CD8-positive, alpha-beta memory T cell (primary cell): ENCODE measurements around the gene DCLK1. TPM values are rescaled to one million over a fixed set of nuclear protein-coding genes. Genes with fewer than 3 reads are reported as not detected.

Experiments used
- CTCF ChIA-PET: fragments of 350-600 bp; sonication (Branson Sonifier 250); formaldehyde crosslinking; loops from one replicate; lab custom pipeline; 2021; ENCODE audit warnings: antibody characterized with exemption; lab: Charles Lee
- POLR2A ChIA-PET: fragments of 350-600 bp; sonication (Branson Sonifier 250); formaldehyde crosslinking; loops from one replicate; lab custom pipeline; 2021; ENCODE audit warnings: antibody characterized with exemption; lab: Charles Lee
- DNase-seq, 5 donors: peaks; one replicate each; pipeline versions ENCODE4 v3.0.0 to v3.0.0-alpha.2; 2020 to 2022; ENCODE audit warnings: mixed read lengths in 1 of 5
- H3K27ac ChIP-seq: one replicate; pipeline ENCODE4 v1.7.0; 2013; ENCODE audit warnings: low read depth, mild to moderate bottlenecking, low read length, moderate library complexity
- H3K27me3 ChIP-seq: 2 replicates; pipeline ENCODE4 v1.7.0; 2013; ENCODE audit warnings: low read length, mild to moderate bottlenecking; ENCODE audit not compliant: insufficient read depth, poor library complexity, severe bottlenecking
- H3K36me3 ChIP-seq: 2 replicates; pipeline ENCODE4 v1.7.0; 2013; ENCODE audit warnings: mild to moderate bottlenecking, low read length, moderate library complexity; ENCODE audit not compliant: insufficient read depth
- H3K4me1 ChIP-seq: 2 replicates; pipeline ENCODE4 v1.7.0; 2013; ENCODE audit warnings: mild to moderate bottlenecking, low read length, moderate library complexity; ENCODE audit not compliant: insufficient read depth
- H3K4me3 ChIP-seq: 2 replicates; pipeline ENCODE4 v1.7.0; 2013; ENCODE audit warnings: mild to moderate bottlenecking, low read length
- H3K9me3 ChIP-seq: 2 replicates; pipeline ENCODE4 v1.7.0; 2013; ENCODE audit warnings: mild to moderate bottlenecking, low read length
- H3K27ac Mint-ChIP-seq, 8 donors: one replicate each; pipeline ENCODE4 v1.8.0; 2020 to 2021; ENCODE audit warnings: mixed read lengths in 8 of 8, mild to moderate bottlenecking in 6 of 8, inconsistent platforms in 3 of 8, moderate library complexity in 3 of 8
- H3K27me3 Mint-ChIP-seq, 2 donors: one replicate each; pipeline ENCODE4 v1.8.0; 2020 to 2021; ENCODE audit warnings: mixed read lengths in 2 of 2, mild to moderate bottlenecking in 1 of 2, moderate library complexity in 1 of 2
- H3K36me3 Mint-ChIP-seq, 3 donors: one replicate each; pipeline ENCODE4 v1.8.0; 2020 to 2021; ENCODE audit warnings: mixed read lengths in 3 of 3, inconsistent platforms in 1 of 3, mild to moderate bottlenecking in 1 of 3
- H3K4me1 Mint-ChIP-seq, 3 donors: one replicate each; pipeline ENCODE4 v1.8.0; 2020 to 2021; ENCODE audit warnings: mixed read lengths in 3 of 3, inconsistent platforms in 1 of 3, mild to moderate bottlenecking in 1 of 3
- H3K4me3 Mint-ChIP-seq, 7 donors: one replicate each; pipeline ENCODE4 v1.8.0; 2020 to 2021; ENCODE audit warnings: mixed read lengths in 7 of 7, mild to moderate bottlenecking in 6 of 7, moderate library complexity in 4 of 7, inconsistent platforms in 2 of 7
- H3K9me3 Mint-ChIP-seq, 5 donors: one replicate each; pipeline ENCODE4 v1.8.0; 2020 to 2022; ENCODE audit warnings: mixed read lengths in 5 of 5, mild to moderate bottlenecking in 3 of 5, moderate library complexity in 2 of 5, inconsistent platforms in 1 of 5
- polyA plus RNA-seq: library from polyadenylated mRNA; unstranded; fragments of 300-500 nt; fragmentation: Illumina TruSeq; gene quantifications from one replicate; pipeline ENCODE4 v1.2.3, GENCODE V29; 2021
- total RNA-seq, 2 experiments: library from RNA; stranded (reverse); gene quantifications; one replicate each; pipeline ENCODE4 v1.2.3, GENCODE V29; 2021

Gene DCLK1
- total and polyA plus RNA-seq, 3 experiments from 2014 or later: not detected

DNA sequence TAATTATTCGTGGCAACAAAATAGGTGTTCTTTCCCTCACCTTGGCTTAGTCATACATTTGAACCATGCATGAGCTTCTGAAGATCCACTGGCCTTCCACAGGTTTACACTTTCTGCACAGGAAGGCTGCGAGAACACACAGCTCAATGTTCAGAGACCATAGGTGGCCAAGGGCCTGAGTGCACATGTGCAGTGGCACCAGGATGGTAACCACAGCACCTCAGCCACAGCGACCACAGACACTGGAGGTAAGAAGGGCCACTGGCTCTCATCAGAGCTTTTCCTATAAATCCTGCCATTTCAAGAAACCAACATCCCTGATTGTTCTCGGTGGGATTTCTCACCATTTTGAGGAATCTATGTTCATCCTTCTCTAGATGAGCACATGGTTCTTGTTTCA is 1.6 kb downstream of the DCLK1 start:
- POLR2A ChIA-PET: no interaction called here

DNA sequence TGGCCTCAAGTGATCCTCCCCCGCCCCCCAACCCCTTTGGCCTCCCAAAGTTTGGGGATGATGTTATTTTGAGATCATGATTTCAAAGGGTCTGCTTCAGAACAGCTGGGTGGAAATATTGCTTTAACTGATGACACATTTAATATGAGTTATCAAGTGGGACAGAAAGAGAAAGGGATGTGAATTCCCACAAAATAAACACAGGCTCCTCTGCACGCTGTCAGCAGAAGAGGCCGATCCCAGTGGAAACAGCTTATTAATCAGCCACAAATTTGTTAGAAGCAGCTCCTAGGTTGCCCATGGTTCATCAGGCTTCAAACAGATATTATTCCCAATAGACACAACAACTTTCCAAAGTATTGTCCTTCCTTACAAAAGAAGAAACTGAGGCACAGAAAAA is 4.7 kb downstream of the DCLK1 start:
- no peak overlapping the region for H3K27ac Mint-ChIP-seq
- H3K27ac ChIP-seq: no peak overlapping the region
- no peaks in the 10 kb centered on the region for H3K4me1 Mint-ChIP-seq
- ChIA-PET POLR2A (no interaction called here), CTCF (no interaction called here)
- H3K27me3 Mint-ChIP-seq: peaks cover 3 to 8% of the 10 kb centered on the region in 2 donors
- no peak overlapping the region for H3K4me3 Mint-ChIP-seq
- H3K36me3 Mint-ChIP-seq: no peaks in the 10 kb centered on the region
- no peak overlapping the region for H3K4me3 ChIP-seq
- H3K4me1 ChIP-seq: no peaks in the 10 kb centered on the region
- no peaks in the 10 kb centered on the region for H3K9me3 ChIP-seq
- no peaks in the 10 kb centered on the region for H3K36me3 ChIP-seq
- DNase-seq: no peak
- H3K9me3 Mint-ChIP-seq: peaks cover 2 to 7% (median 4%) of the 10 kb centered on the region in 5 donors
- no peaks in the 10 kb centered on the region for H3K27me3 ChIP-seq

More for the DNA sequence above, 1.6 kb downstream of the DCLK1 start:
- no peaks in the 10 kb centered on the region for H3K36me3 ChIP-seq
- no peaks in the 10 kb centered on the region for H3K4me1 Mint-ChIP-seq
- CTCF ChIA-PET: no interaction called here
- no peak overlapping the region for H3K4me3 Mint-ChIP-seq
- H3K27ac ChIP-seq: no peak overlapping the region
- H3K27me3 Mint-ChIP-seq: peaks cover 5 to 10% of the 10 kb centered on the region in 2 donors
- no peak overlapping the region for H3K4me3 ChIP-seq
- DNase-seq: no peak
- no peaks in the 10 kb centered on the region for H3K4me1 ChIP-seq
- no peaks in the 10 kb centered on the region for H3K36me3 Mint-ChIP-seq
- no peak overlapping the region for H3K27ac Mint-ChIP-seq
- peaks cover 0 to 15% (median 4%) of the 10 kb centered on the region in 5 donors for H3K9me3 Mint-ChIP-seq
- no peaks in the 10 kb centered on the region for H3K9me3 ChIP-seq
- H3K27me3 ChIP-seq: no peaks in the 10 kb centered on the region

DNA sequence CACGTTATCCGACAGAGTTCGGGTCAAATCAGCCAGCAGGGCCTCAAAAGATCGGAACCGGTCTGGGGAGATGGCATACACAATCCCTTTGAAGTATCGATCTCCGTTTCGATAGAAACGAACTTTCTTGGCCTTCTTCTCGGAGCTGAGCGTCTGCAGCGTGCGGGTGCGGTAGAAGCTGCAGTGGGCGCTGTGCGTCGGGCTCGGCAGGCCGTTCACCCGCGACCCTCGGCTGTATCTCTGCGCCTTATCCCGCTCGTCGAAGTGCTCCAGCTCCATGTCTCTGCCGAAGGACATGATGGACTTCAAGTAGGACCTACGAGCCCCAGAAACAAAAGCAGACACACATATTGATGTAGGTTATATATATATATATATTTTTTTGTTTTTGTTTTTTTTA is 5.3 kb downstream of the DCLK1 start:
- CTCF ChIA-PET: no interaction called here
- Mint-ChIP-seq H3K27me3 (peaks cover 3 to 6% of the 10 kb centered on the region in 2 donors), H3K4me1 (no peaks in the 10 kb centered on the region), H3K27ac (no peak overlapping the region), H3K4me3 (no peak overlapping the region), H3K9me3 (peaks cover 2 to 7% (median 4%) of the 10 kb centered on the region in 5 donors), H3K36me3 (no peaks in the 10 kb centered on the region)
- Histone ChIP-seq H3K36me3 (no peaks in the 10 kb centered on the region), H3K4me3 (no peak overlapping the region), H3K27ac (no peak overlapping the region), H3K27me3 (no peaks in the 10 kb centered on the region), H3K4me1 (no peaks in the 10 kb centered on the region), H3K9me3 (no peaks in the 10 kb centered on the region)
- no peak for DNase-seq
- POLR2A ChIA-PET: no interaction called here

DNA sequence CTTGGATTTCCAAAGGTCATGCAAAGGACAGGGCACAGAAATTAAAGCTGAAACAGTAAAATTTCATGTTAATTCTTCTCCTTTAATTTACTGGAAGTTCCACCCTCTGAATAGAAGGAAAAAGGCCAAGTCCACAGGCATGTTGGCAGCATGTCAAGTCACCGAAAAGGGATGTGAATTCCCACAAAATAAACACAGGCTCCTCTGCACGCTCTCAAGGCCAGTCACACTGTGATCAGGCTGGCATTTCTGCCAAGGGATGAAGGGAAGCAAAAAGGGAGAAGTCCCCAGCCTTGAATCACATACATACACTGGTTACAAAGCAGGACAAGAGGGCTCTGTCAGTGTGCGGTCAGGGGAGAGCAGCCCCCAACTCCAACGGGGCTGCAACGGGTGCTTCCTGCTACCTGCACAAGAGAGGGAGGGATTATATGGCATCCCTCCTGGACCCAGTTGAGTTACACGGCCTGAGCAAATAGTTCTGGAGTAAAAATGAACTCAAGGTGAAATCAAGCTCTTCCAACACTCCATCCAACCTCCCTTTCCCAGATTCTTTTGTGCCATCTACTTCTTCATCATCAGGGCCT is 6.9 kb downstream of the DCLK1 start:
- POLR2A ChIA-PET: no interaction called here
- CTCF ChIA-PET: no interaction called here

DNA sequence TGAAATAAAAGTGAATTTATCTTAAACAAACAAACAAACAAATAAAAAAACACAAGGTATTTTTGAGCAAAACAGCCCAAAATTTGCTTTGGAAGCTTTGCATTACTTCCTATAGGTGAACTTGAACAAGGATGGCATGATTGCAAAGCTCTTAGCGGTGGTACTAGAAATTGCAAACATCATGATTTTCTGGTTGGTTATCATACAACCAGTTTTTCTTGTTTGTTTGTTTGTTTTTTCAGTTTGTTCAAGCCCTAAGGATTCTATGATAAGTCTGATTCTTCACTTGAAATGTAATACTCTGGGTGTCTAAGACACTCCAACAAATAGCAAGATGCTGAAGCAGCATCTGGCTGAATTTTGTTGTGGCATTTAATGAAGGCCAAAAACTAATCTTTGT is 15.9 kb downstream of the DCLK1 start:
- Histone ChIP-seq H3K4me1 (no peaks in the 10 kb centered on the region), H3K9me3 (no peaks in the 10 kb centered on the region), H3K36me3 (no peaks in the 10 kb centered on the region), H3K4me3 (no peak overlapping the region), H3K27me3 (no peaks in the 10 kb centered on the region), H3K27ac (no peak overlapping the region)
- H3K4me1 Mint-ChIP-seq: no peaks in the 10 kb centered on the region
- no peak overlapping the region for H3K4me3 Mint-ChIP-seq
- no peak for DNase-seq
- H3K36me3 Mint-ChIP-seq: no peaks in the 10 kb centered on the region
- H3K27ac Mint-ChIP-seq: no peak overlapping the region
- H3K27me3 Mint-ChIP-seq: no peaks in the 10 kb centered on the region
- peaks cover 0 to 9% (median 0%) of the 10 kb centered on the region in 5 donors for H3K9me3 Mint-ChIP-seq
- ChIA-PET CTCF (no interaction called here), POLR2A (no interaction called here)

More for the DNA sequence above, 6.9 kb downstream of the DCLK1 start:
- Mint-ChIP-seq H3K4me3 (no peak overlapping the region), H3K9me3 (peaks cover 2 to 9% (median 3%) of the 10 kb centered on the region in 5 donors), H3K27ac (no peak overlapping the region), H3K4me1 (no peaks in the 10 kb centered on the region), H3K36me3 (no peaks in the 10 kb centered on the region), H3K27me3 (no peaks in the 10 kb centered on the region)
- no peak for DNase-seq
- H3K4me1 ChIP-seq: no peaks in the 10 kb centered on the region
- no peaks in the 10 kb centered on the region for H3K9me3 ChIP-seq
- no peak overlapping the region for H3K27ac ChIP-seq
- no peak overlapping the region for H3K4me3 ChIP-seq
- no peaks in the 10 kb centered on the region for H3K27me3 ChIP-seq
- no peaks in the 10 kb centered on the region for H3K36me3 ChIP-seq

DNA sequence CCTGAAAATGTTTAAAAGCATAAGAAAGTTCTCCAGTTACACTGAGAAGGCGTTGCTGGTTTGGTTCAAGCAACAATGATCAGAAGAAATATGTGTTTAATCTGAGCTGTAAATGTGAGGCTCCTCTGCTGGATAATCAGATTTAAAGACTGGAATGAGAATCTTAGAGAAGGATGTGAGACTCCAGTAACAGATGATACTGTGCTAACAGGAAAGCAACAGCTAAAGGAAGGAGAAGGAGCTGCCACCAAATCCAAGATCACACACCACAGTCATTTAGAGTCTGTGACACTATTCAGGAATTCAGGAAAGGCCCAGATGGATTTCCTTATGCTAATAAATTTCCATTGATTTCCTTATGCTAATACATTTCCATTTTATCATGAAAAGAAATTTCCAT is 16.9 kb downstream of the DCLK1 start:
- CTCF ChIA-PET: no interaction called here
- no peak overlapping the region for H3K4me3 ChIP-seq
- H3K27ac ChIP-seq: no peak overlapping the region

DNA sequence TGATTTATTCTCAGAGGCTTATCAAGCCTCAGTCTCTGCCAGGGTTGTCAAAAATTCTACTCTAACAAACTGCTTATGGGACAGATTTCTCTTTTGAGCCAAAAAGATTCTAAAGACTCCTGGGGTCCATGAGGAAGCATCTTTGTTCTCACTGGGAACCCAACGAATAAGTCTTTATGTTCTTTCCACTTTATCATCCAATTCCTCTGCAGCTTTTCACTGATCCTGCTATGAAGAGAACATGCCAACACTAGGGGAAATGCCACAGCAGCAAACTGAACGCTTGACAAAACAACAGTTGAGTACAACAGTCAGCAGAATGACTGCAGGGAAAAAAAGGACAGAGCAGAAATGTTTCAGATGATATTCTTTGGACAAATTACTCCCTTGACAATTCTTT is 22.2 kb downstream of the DCLK1 start:
- DNase-seq: no peak
- H3K27ac ChIP-seq: no peak overlapping the region
- ChIA-PET POLR2A (no interaction called here), CTCF (no interaction called here)
- no peaks in the 10 kb centered on the region for H3K4me1 ChIP-seq
- peaks cover 0 to 6% (median 1%) of the 10 kb centered on the region in 5 donors for H3K9me3 Mint-ChIP-seq
- no peak overlapping the region for H3K4me3 Mint-ChIP-seq
- no peaks in the 10 kb centered on the region for H3K4me1 Mint-ChIP-seq
- no peak overlapping the region for H3K27ac Mint-ChIP-seq
- no peaks in the 10 kb centered on the region for H3K9me3 ChIP-seq
- H3K36me3 ChIP-seq: no peaks in the 10 kb centered on the region
- no peaks in the 10 kb centered on the region for H3K27me3 Mint-ChIP-seq
- no peaks in the 10 kb centered on the region for H3K36me3 Mint-ChIP-seq
- H3K27me3 ChIP-seq: no peaks in the 10 kb centered on the region
- H3K4me3 ChIP-seq: no peak overlapping the region

More for the DNA sequence above, 16.9 kb downstream of the DCLK1 start:
- Histone ChIP-seq H3K27me3 (no peaks in the 10 kb centered on the region), H3K36me3 (no peaks in the 10 kb centered on the region), H3K9me3 (no peaks in the 10 kb centered on the region), H3K4me1 (no peaks in the 10 kb centered on the region)
- POLR2A ChIA-PET: no interaction called here
- Mint-ChIP-seq H3K4me3 (no peak overlapping the region), H3K9me3 (peaks cover 0 to 5% (median 0%) of the 10 kb centered on the region in 5 donors), H3K36me3 (no peaks in the 10 kb centered on the region), H3K27ac (no peak overlapping the region), H3K27me3 (no peaks in the 10 kb centered on the region), H3K4me1 (no peaks in the 10 kb centered on the region)
- DNase-seq: no peak

DNA sequence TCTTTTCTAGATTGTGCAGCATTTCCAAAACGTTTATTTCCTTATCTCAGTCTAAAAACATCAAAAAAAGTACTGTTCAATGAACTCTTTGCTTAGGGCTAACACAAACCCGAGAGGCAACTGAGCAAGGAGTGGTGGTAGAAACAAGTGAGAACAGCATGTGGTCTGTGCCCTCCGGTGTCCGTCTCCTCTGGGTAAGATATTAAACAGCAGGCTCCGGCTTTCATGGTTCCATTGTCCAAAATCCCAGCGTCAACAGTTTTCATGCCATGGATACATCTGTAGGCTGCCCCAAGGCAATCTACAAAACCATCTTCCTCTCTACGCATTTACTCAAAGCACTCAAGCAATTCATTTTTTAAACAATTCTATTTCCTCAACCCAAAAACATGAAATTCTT is 22.8 kb downstream of the DCLK1 start:
- Histone ChIP-seq H3K9me3 (no peaks in the 10 kb centered on the region), H3K4me3 (no peak overlapping the region), H3K27me3 (no peaks in the 10 kb centered on the region), H3K27ac (no peak overlapping the region), H3K36me3 (no peaks in the 10 kb centered on the region), H3K4me1 (no peaks in the 10 kb centered on the region)
- ChIA-PET POLR2A (no interaction called here), CTCF (no interaction called here)
- no peak for DNase-seq
- no peaks in the 10 kb centered on the region for H3K36me3 Mint-ChIP-seq
- H3K9me3 Mint-ChIP-seq: peaks cover 0 to 7% (median 6%) of the 10 kb centered on the region in 5 donors
- H3K27ac Mint-ChIP-seq: no peak overlapping the region
- H3K27me3 Mint-ChIP-seq: no peaks in the 10 kb centered on the region
- H3K4me3 Mint-ChIP-seq: no peak overlapping the region
- no peaks in the 10 kb centered on the region for H3K4me1 Mint-ChIP-seq
